Measurements from ENCODE around the gene N4BP2. TPM values are rescaled to one million over a fixed set of nuclear protein-coding genes. Genes with fewer than 3 reads are reported as not detected.

N4BP2 gene
- total RNA-seq, 1 experiment from 2014 or later = 31.7 TPM

DNA sequence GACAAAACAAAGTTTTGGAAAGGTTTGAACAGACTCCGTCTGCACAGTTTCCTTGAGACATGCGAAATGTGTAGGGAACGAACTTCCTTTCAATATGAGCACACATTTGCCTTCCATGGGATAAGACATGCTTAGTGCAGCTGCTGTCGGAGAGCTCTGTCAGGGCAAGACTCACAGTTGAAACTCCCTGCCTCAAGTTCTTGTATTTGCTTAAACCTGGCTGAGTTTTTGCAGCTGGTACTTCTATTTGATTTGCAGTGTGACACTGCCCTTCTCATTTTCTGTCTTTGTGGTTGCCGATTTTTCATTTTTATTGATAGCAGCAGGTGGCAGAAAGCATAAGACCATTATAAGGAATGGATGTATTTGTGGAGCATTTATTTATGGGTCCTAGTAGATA is 122.0 kb downstream of the N4BP2 start (continued):
- TF ChIP-seq ATF6 (CRISPR knock-in tag; IDR thresholded peaks at IDR 0.05) = no peak
- no peak for TF ChIP-seq NFYB (CRISPR knock-in tag; conservative IDR thresholded peaks at IDR 0.05; ENCODE audit: low read depth)
- TF ChIP-seq ZNF121 (CRISPR knock-in tag; IDR thresholded peaks at IDR 0.05) = no peak

GRCh38 chr4:40179360-40179759 is 122.7 kb downstream of the N4BP2 start:
- Mint-ChIP-seq H3K27me3 (ENCODE audit: low read depth) (no peaks in the 10 kb centered on the region), H3K36me3 (no peaks in the 10 kb centered on the region), H3K27ac (no peak overlapping the region), H3K9me3 (peaks cover 4% of the 10 kb centered on the region; the same call in 1 of the 2 replicates), H3K4me3 (no peak overlapping the region), H3K4me1 (peaks cover 28% of the 10 kb centered on the region)
- TF ChIP-seq CTCF (IDR thresholded peaks at IDR 0.05) = no peak
- no peak for TF ChIP-seq NFYB (CRISPR knock-in tag; conservative IDR thresholded peaks at IDR 0.05; ENCODE audit: low read depth)
- no peak for TF ChIP-seq MXD4 (CRISPR knock-in tag; IDR thresholded peaks at IDR 0.05; ENCODE audit: borderline replicate concordance)
- no peak for TF ChIP-seq USF2 (CRISPR knock-in tag; IDR thresholded peaks at IDR 0.05)
- TF ChIP-seq FOXP4 (CRISPR knock-in tag; IDR thresholded peaks at IDR 0.05) = no peak
- TF ChIP-seq ATF1 (CRISPR knock-in tag; IDR thresholded peaks at IDR 0.05) = no peak
- no peak for TF ChIP-seq NR3C1 (CRISPR knock-in tag; conservative IDR thresholded peaks at IDR 0.05; ENCODE audit: low read depth)
- TF ChIP-seq CREB1 (CRISPR knock-in tag; IDR thresholded peaks at IDR 0.05) = no peak
- TF ChIP-seq PRRX2 (CRISPR knock-in tag; IDR thresholded peaks at IDR 0.05) = no peak
- TF ChIP-seq, protein P1, sequence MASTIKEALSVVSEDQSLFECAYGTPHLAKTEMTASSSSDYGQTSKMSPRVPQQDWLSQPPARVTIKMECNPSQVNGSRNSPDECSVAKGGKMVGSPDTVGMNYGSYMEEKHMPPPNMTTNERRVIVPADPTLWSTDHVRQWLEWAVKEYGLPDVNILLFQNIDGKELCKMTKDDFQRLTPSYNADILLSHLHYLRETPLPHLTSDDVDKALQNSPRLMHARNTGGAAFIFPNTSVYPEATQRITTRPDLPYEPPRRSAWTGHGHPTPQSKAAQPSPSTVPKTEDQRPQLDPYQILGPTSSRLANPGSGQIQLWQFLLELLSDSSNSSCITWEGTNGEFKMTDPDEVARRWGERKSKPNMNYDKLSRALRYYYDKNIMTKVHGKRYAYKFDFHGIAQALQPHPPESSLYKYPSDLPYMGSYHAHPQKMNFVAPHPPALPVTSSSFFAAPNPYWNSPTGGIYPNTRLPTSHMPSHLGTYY (CRISPR knock-in tag; IDR thresholded peaks at IDR 0.05) = no peak
- TF ChIP-seq, protein P2, sequence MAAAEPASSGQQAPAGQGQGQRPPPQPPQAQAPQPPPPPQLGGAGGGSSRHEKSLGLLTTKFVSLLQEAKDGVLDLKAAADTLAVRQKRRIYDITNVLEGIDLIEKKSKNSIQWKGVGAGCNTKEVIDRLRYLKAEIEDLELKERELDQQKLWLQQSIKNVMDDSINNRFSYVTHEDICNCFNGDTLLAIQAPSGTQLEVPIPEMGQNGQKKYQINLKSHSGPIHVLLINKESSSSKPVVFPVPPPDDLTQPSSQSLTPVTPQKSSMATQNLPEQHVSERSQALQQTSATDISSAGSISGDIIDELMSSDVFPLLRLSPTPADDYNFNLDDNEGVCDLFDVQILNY (CRISPR knock-in tag; IDR thresholded peaks at IDR 0.05) = no peak
- TF ChIP-seq TEAD4 (CRISPR knock-in tag; IDR thresholded peaks at IDR 0.05) = no peak
- TF ChIP-seq FOXP1 (CRISPR knock-in tag; IDR thresholded peaks at IDR 0.05; ENCODE audit: borderline replicate concordance) = no peak
- TF ChIP-seq, protein P3, sequence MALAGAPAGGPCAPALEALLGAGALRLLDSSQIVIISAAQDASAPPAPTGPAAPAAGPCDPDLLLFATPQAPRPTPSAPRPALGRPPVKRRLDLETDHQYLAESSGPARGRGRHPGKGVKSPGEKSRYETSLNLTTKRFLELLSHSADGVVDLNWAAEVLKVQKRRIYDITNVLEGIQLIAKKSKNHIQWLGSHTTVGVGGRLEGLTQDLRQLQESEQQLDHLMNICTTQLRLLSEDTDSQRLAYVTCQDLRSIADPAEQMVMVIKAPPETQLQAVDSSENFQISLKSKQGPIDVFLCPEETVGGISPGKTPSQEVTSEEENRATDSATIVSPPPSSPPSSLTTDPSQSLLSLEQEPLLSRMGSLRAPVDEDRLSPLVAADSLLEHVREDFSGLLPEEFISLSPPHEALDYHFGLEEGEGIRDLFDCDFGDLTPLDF (CRISPR knock-in tag; IDR thresholded peaks at IDR 0.05) = no peak
- no peak for TF ChIP-seq RORB (CRISPR knock-in tag; IDR thresholded peaks at IDR 0.05)
- no peak for TF ChIP-seq ATF3 (CRISPR knock-in tag; conservative IDR thresholded peaks at IDR 0.05)
- no peak for TF ChIP-seq ZNF263 (CRISPR knock-in tag; IDR thresholded peaks at IDR 0.05; ENCODE audit: low read depth)
- TF ChIP-seq AFF4 (CRISPR knock-in tag; IDR thresholded peaks at IDR 0.05; ENCODE audit: borderline replicate concordance) = no peak
- ChIA-PET POLR2A (no interaction called here), CTCF (no interaction called here)
- DNase-seq (ENCODE audit: low spot score) (no peak), ATAC-seq (no peak)

All from WTC11 (cell line).